ENCODE measurements around the gene GNB1L. TPM values are rescaled to one million over a fixed set of nuclear protein-coding genes. Genes with fewer than 3 reads are reported as not detected.

GNB1L gene
- total and polyA plus RNA-seq, 9 of the 15 experiments (the other 6 are each of a cell fraction or from before 2014, with no cell fraction given) = 0.56 to 50.5 (median 10.2) TPM

DNA sequence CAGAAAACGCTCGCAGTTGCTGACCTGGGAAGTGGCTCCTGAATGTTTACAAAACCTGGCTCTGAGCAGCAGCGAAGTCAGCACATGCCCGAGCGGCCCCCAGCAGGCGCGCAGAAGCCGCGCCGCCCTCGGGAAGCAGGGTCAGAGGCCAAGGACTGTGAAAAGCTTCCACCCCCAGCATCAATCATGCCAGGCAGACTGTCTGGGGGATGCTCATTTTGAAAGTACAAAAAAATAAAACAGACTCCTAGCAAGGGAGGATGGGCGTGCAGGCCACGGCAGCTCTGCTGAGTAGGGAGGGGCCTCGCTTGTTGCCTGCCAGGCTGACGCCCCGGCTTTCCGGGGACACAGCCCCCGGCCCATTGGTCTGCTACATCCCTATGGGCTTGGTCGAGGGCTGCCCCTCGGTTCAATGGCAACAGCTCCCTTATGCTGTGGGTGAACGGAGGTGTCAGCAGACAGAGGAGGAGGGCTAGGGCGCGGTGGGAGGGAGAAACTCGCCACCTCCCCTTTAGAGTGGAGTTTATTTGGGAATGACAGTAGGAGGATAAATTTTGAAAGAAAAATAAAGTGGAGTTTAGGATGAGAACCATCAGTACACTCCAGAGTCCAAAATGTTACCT, 37.7 kb upstream of the GNB1L start:
- peaks cover 24 to 67% of the 10 kb centered on the region in 2 experiments for H3K4me1 ChIP-seq (replicated peaks in 1 of 2; ENCODE audit: control insufficient read depth in 2 of 2, insufficient read depth in 2 of 2, low read length in 2 of 2)
- CTCF ChIA-PET (ENCODE audit: low intra/inter-chr PET ratio) = no interaction called here
- H3K4me2 ChIP-seq (ENCODE audit: insufficient read depth, low read length) = peak overlapping the region; percentile 49; the same call in 1 of the 2 replicates
- H3K27me3 ChIP-seq (ENCODE audit: control insufficient read depth in 2 of 2, insufficient read depth in 2 of 2, low read length in 2 of 2) = no peaks in the 10 kb centered on the region
- 33% methylated on average over 24 of the region's 24 CpGs for WGBS (ENCODE audit: insufficient coverage, low coverage, missing lambda C conversion rate)
- peaks cover 13% of the 10 kb centered on the region; the same call in 1 of the 3 replicates for H3K36me3 ChIP-seq (ENCODE audit: control insufficient read depth, insufficient read depth, low read length)
- ATAC-seq (peak; percentile 59), FAIRE-seq (peak; percentile 67), DNase-seq (ENCODE audit: extremely low read depth in 1 of 4, low spot score in 3 of 4) (peak; percentile 84 to 89 (median 86))
- BruUV-seq (replicated peaks) = no TSS peak
- H3K9me1 ChIP-seq (ENCODE audit: control insufficient read depth, insufficient read depth, low read length) = peaks cover 12% of the 10 kb centered on the region
- POLR2A ChIA-PET = interaction anchor here (0.7 to 11.1 kb wide), 11 partner anchors 9 to 911 kb away, joined by 3 to 141 read pairs (median 4); no protein-coding TSS in a partner anchor
- peak overlapping the region in 1 of 2 experiments; percentile 77; a peak in 2 of 4 replicates for H3K9ac ChIP-seq (ENCODE audit: insufficient read depth in 1 of 2, low read depth in 2 of 2, low read length in 2 of 2)
- H3K4me3 ChIP-seq = no peak overlapping the region
- H2AFZ ChIP-seq (ENCODE audit: low read depth, low read length) = peak overlapping the region; percentile 25; the same call in 1 of the 2 replicates
- no peaks in the 10 kb centered on the region for H3K79me2 ChIP-seq (ENCODE audit: control insufficient read depth, insufficient read depth, low read length)
- H3K9me3 ChIP-seq (replicated peaks; ENCODE audit: control insufficient read depth, insufficient read depth, low read depth, low read length) = no peaks in the 10 kb centered on the region
- peak overlapping the region; percentile 46; the same call in 1 of the 3 replicates for H3K27ac ChIP-seq (ENCODE audit: extremely low read depth, low read depth, low read length)
- in situ Hi-C loops (cut with MboI) = no loop called here
- H4K20me1 ChIP-seq (replicated peaks; ENCODE audit: control insufficient read depth, insufficient read depth, low read length) = peaks cover 40% of the 10 kb centered on the region
- intact Hi-C loops (cut with micrococcal nuclease) = loop anchor here (5.0 kb wide), 2 partner anchors 135 to 160 kb away; no protein-coding TSS in a partner anchor
- no peak for TF ChIP-seq PYGO2 (tag; IDR thresholded peaks at IDR 0.05)
- no peak; the same call in 1 of the 2 replicates for TF ChIP-seq NR2C1 (IDR thresholded peaks at IDR 0.05)
- TF ChIP-seq NR2C1 (tag; IDR thresholded peaks at IDR 0.05) = peak; percentile 90
- TF ChIP-seq RBM15 (IDR thresholded peaks at IDR 0.05; ENCODE audit: insufficient read depth, low read length) = no peak
- no peak for TF ChIP-seq MEF2D (tag; conservative IDR thresholded peaks at IDR 0.05; ENCODE audit: low read depth)
- no peak for TF ChIP-seq CCAR2 (IDR thresholded peaks at IDR 0.05; ENCODE audit: low read depth, low read length)
- TF ChIP-seq DIDO1 (tag; IDR thresholded peaks at IDR 0.05; ENCODE audit: low read depth) = no peak
- TF ChIP-seq, protein P1, sequence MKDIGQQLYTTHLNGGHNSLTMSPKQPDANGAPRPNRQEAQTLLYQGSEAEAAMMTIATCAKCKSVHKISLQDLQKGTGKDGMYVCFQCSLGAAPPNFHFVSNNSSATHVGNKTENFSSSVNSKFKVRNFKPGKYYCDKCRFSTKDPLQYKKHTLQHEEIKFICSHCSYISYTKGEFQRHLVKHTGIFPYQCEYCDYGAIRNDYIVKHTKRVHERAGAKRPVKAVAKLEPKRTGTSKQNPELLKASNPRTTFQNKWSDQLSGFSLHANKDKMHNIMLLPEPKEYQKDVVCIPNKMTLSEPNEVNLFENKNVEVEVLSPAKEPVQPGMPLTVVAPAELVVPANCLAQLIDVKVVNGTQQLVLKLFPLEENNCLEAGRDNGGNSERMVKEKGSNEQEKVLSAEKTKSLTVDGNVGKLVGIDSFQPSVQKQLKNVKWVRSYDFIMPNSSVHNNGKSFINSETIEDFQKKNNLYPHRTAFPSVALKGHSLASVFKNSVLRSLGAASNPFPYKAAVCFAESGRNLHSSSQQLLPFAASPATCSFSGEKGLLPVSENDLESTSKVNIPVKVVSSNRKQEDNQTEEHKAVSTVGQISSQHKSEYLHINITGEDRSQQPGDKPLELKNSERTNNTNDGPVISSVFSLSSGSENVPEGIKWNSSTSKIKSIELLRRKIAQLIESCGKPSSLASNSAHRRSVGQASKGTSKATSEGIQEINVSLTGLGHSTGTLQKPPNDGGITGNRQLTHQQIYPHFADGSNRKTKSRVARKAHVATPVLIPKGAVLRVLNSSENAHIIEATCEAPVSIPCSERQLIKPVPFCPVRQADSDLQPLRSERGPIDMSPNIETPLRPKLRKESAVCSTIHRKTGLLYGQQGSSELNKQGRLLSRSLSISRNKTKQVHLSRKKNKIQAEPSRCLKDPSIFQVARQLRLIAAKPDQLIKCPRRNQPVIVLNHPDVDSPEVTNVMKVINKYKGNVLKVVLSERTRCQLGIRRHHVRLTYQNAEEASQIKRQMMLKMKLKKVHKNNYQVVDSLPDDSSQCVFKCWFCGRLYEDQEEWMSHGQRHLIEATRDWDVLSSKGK (CRISPR knock-in tag; IDR thresholded peaks at IDR 0.05) = no peak
- no peak for TF ChIP-seq BDP1 (IDR thresholded peaks at IDR 0.05; ENCODE audit: insufficient read depth, insufficient read length)
- TF ChIP-seq ZFP1 (CRISPR knock-in tag; IDR thresholded peaks at IDR 0.05) = no peak
- TF ChIP-seq SPI1 (IDR thresholded peaks at IDR 0.05; ENCODE audit: borderline replicate concordance, low read depth, low read length) = 0 out of 2 replicates have a peak, but pooled peaks have one; percentile 14
- no peak for TF ChIP-seq WHSC1 (IDR thresholded peaks at IDR 0.05; ENCODE audit: low read length)
- TF ChIP-seq ZNF24 (IDR thresholded peaks at IDR 0.05) = no peak
- TF ChIP-seq FOSL1 (tag; conservative IDR thresholded peaks at IDR 0.05) = no peak
- TF ChIP-seq ZBED1 (IDR thresholded peaks at IDR 0.05) = no peak; the same call in 1 of the 2 replicates
- no peak for TF ChIP-seq SMAD4 (CRISPR knock-in tag; conservative IDR thresholded peaks at IDR 0.05)
